GM19328 (cell line): ENCODE results near the gene ROR1.
"Not testable (repeated sequence)": the region's sequence is repeated elsewhere in the genome, so short reads cannot be mapped to it uniquely, and the experiment has no call there.

Source experiments
- ATAC-seq: cut with Tn5 transposase; IDR thresholded peaks from one replicate; pipeline ENCODE4 v1.9.1; 2021; ENCODE audit warnings: mild to moderate bottlenecking, moderate library complexity; ENCODE audit not compliant: unreplicated experiment

The ROR1 gene

GRCh38 chr1:64197076-64197475, 423.3 kb downstream of the ROR1 start:
- no peak for ATAC-seq

- no peak for ATAC-seq
These were observed 425.3 kb downstream of the ROR1 start for GRCh38 chr1:64199154-64199553.

DNA sequence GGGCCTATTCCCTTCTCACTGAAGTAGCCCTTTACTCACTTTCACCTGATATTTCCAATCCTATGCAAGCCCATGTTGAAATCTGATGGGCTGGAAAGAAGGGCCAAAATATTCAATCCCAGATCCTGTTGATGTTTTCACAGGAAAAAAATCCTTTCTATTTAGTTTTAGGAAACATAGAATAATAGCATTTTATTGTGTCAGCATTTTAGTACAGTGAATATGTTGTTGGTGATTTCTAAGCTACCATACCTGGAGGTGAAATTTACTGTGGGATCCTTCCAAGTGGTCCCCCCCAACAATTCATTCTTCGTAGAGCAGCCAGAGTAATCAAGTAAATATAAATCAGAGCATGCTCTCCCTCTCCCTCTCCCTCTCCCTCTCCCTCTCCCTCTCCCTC, 426.2 kb downstream of the ROR1 start:
- ATAC-seq = no peak

GRCh38 chr1:64203420-64203819, 429.6 kb downstream of the ROR1 start, which contains the start of gene UBE2U:
UBE2U (plus strand) TSS chr1:64203623; CDS start chr1:64204051, 428 bp downstream.
- no peak for ATAC-seq

DNA sequence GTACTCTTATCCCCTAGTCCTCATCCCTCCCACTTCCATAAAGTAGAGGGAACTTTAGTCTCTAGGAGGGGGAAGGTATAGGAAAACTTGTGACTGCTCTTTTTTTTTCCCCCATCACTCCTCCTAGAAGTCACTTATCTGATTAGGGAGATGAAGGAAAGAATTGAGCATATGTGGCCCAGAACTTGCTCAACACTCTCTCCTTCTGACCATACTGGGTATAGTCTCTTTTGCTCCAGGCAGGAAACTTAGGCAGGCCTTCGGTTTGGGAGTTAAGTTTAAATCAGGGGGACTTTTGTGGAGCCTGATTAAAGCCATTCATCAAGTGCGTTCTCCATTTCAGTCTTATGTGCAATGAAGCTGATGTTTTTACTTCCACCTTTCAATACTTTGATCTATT, 435.4 kb downstream of the ROR1 start:
- ATAC-seq = no peak

GRCh38 chr1:64212031-64212430, 438.2 kb downstream of the ROR1 start:
- no peak for ATAC-seq

GRCh38 chr1:64215576-64215975, 441.8 kb downstream of the ROR1 start:
- no peak for ATAC-seq

DNA sequence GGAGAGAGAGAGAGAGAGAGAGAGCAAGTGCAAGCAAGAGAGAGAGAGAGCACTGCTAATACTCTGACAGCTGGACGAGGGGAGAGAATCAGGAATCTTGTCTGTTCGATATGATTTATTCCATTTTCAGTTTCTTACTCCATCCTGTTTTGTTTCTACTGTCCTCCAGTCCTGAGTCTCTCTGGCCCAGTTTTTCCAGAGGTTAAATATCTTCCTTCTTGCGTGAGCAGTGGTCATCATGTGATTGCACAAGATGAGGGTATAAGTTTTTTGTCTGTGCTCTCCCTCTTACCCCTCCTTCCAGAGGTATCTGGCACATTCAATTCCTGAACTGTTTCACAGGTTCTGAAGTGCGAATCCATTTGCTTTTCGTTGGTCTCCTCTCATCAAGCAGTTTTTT, 446.4 kb downstream of the ROR1 start:
- no peak for ATAC-seq

DNA sequence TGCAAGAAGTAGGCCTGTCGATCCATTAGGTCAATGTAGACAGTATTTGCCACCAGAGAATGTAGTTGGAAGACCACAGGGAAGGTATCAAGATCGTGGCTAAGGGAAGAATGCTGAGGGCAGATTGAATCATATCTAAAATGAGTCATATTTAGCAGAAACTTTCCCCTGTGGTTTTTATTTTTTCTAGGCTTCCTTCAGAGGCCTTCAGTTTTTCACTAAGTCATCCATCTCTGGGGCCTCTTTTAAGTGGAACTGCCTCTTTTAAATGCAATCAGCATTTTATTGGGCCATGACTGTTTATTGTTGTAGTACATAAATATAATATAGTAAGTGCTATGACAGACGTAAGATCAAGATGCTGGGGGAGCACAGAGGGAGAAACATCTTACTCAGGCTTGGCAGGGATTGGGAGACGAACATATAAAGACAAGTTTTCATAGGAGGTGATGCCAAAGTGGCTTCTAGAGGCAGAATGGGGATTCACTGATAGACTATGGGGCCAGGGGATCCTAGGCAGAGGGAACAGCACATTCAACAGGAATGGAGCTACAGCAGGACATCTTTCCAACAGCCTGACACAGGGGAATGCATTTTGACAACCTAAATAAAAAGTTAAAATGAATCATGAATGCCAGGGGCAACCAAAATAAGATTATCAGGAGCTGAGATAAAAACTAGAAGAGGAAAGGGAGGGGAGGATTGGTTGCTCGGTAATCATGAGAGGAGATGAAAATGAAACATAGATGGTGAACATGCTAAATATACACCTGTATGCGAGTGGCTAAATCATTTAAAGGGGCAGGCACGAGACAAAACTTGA, 449.7 kb downstream of the ROR1 start:
- ATAC-seq = no peak

GRCh38 chr1:64224236-64224635, 450.4 kb downstream of the ROR1 start:
- ATAC-seq = not testable (repeated sequence)

- ATAC-seq = no peak
These were observed 454.5 kb downstream of the ROR1 start for GRCh38 chr1:64228167-64228957.

DNA sequence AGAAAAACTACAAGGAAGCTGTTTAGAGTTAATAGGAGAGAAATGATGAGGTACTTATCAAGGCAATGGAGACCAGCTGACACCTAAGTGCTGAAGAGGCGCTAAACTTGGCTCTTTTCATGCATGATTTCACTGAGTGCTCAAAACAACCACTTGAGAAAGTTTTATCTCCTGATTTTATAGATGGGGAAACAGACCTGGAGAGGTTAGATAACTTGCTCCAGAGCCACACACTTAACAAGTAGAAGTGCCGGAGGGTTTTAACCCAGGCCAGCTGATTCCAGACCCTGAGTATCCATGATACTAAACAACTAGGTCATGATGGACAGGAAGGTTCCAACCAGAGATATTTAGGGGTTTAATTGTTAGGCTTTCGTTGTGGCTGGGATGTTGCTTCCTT, 455.5 kb downstream of the ROR1 start:
- no peak for ATAC-seq
